Measurements from ENCODE around the gene ARL5B. TPM values are rescaled to one million over a fixed set of nuclear protein-coding genes. Genes with fewer than 3 reads are reported as not detected.

Gene ARL5B
- polyA plus RNA-seq, 1 donor (not counting 4 experiments of a cell fraction or from before 2014, with no cell fraction given) = 10.4 TPM

- H3K4me3 ChIP-seq (ENCODE audit: control insufficient read depth in 2 of 3, extremely low read depth in 1 of 3, insufficient read depth in 2 of 3, low read depth in 1 of 3, low read length in 3 of 3) = no peak overlapping the region
- FAIRE-seq = no peak
- DNase-seq (ENCODE audit: low read depth, low spot score) = no peak
- TF ChIP-seq EZH2 (IDR thresholded peaks at IDR 0.05; ENCODE audit: low read length) (no peak), CTCF (optimal IDR thresholded peaks at IDR 0.05 in 1 of 3, IDR thresholded peaks at IDR 0.05 in 1 of 3, conservative IDR thresholded peaks at IDR 0.05 in 1 of 3; ENCODE audit: extremely low read depth in 1 of 3, insufficient read depth in 2 of 3, low read length in 3 of 3) (no peak)
- no peaks in the 10 kb centered on the region for H3K27me3 ChIP-seq (ENCODE audit: control insufficient read depth, extremely low read depth, insufficient read depth, low read length)
- H3K9ac ChIP-seq (ENCODE audit: control insufficient read depth, extremely low read depth, insufficient read depth, low read length) = no peak overlapping the region
- peaks cover 0 to 3% of the 10 kb centered on the region in 2 experiments for H3K36me3 ChIP-seq (ENCODE audit: control insufficient read depth in 2 of 2, extremely low read depth in 1 of 2, insufficient read depth in 2 of 2, low read length in 2 of 2)
- no peaks in the 10 kb centered on the region for H3K79me2 ChIP-seq (ENCODE audit: control insufficient read depth, insufficient read depth, low read length)
- no peaks in the 10 kb centered on the region for H4K20me1 ChIP-seq (ENCODE audit: control insufficient read depth, extremely low read depth, insufficient read depth, low read length)
- H2AFZ ChIP-seq (ENCODE audit: control insufficient read depth, low read length) = no peak overlapping the region
- H3K9me1 ChIP-seq (ENCODE audit: control insufficient read depth, extremely low read depth, insufficient read depth, low read length) = no peaks in the 10 kb centered on the region
- dilution Hi-C loops (cut with MboI; ENCODE audit: extremely low pct_ligation_motif_present, low sequenced_read_pairs) = no loop called here
- H3K4me1 ChIP-seq (ENCODE audit: control insufficient read depth, extremely low read depth, insufficient read depth, low read length) = no peaks in the 10 kb centered on the region
- H3K4me2 ChIP-seq (ENCODE audit: control insufficient read depth, extremely low read depth, insufficient read depth, low read depth, low read length) = no peak overlapping the region
- H3K9me3 ChIP-seq (ENCODE audit: control insufficient read depth, low read depth, low read length) = no peaks in the 10 kb centered on the region
- H3K27ac ChIP-seq (ENCODE audit: control insufficient read depth, insufficient read depth, low read length) = no peak overlapping the region
Observed at GRCh38 chr10:18616337-18616736, 42.9 kb upstream of the ARL5B start.

- Histone ChIP-seq H3K4me3 (ENCODE audit: control insufficient read depth in 2 of 3, extremely low read depth in 1 of 3, insufficient read depth in 2 of 3, low read depth in 1 of 3, low read length in 3 of 3) (no peak overlapping the region), H3K4me2 (ENCODE audit: control insufficient read depth, extremely low read depth, insufficient read depth, low read depth, low read length) (no peak overlapping the region), H3K9me1 (ENCODE audit: control insufficient read depth, extremely low read depth, insufficient read depth, low read length) (no peaks in the 10 kb centered on the region), H3K9me3 (ENCODE audit: control insufficient read depth, low read depth, low read length) (no peaks in the 10 kb centered on the region), H3K27ac (ENCODE audit: control insufficient read depth, insufficient read depth, low read length) (no peak overlapping the region), H3K79me2 (ENCODE audit: control insufficient read depth, insufficient read depth, low read length) (no peaks in the 10 kb centered on the region), H3K4me1 (ENCODE audit: control insufficient read depth, extremely low read depth, insufficient read depth, low read length) (no peaks in the 10 kb centered on the region), H2AFZ (ENCODE audit: control insufficient read depth, low read length) (no peak overlapping the region), H3K9ac (ENCODE audit: control insufficient read depth, extremely low read depth, insufficient read depth, low read length) (no peak overlapping the region), H3K27me3 (ENCODE audit: control insufficient read depth, extremely low read depth, insufficient read depth, low read length) (no peaks in the 10 kb centered on the region), H4K20me1 (ENCODE audit: control insufficient read depth, extremely low read depth, insufficient read depth, low read length) (no peaks in the 10 kb centered on the region), H3K36me3 (ENCODE audit: control insufficient read depth in 2 of 2, extremely low read depth in 1 of 2, insufficient read depth in 2 of 2, low read length in 2 of 2) (peaks cover 0 to 3% of the 10 kb centered on the region in 2 experiments)
- no peak for FAIRE-seq
- dilution Hi-C loops (cut with MboI; ENCODE audit: extremely low pct_ligation_motif_present, low sequenced_read_pairs) = no loop called here
- no peak for DNase-seq (ENCODE audit: low read depth, low spot score)
- TF ChIP-seq EZH2 (IDR thresholded peaks at IDR 0.05; ENCODE audit: low read length) = no peak
- no peak for TF ChIP-seq CTCF (optimal IDR thresholded peaks at IDR 0.05 in 1 of 3, IDR thresholded peaks at IDR 0.05 in 1 of 3, conservative IDR thresholded peaks at IDR 0.05 in 1 of 3; ENCODE audit: extremely low read depth in 1 of 3, insufficient read depth in 2 of 3, low read length in 3 of 3)
Observed at GRCh38 chr10:18619016-18619415, 40.2 kb upstream of the ARL5B start.
